IMR-90 (cell line): ENCODE results near the gene DUSP22. TPM values are rescaled to one million over a fixed set of nuclear protein-coding genes. Genes with fewer than 3 reads are reported as not detected.

ENCODE experiments used
- ATAC-seq: fragments of 200-7000 bp; cut with Tn5 transposase; 2 replicates; pipeline ENCODE4 v1.9.1; 2020; ENCODE audit warnings: low read depth, mild to moderate bottlenecking, moderate library complexity
- BruUV-seq: library from RNA; stranded (reverse); fragments of 400-500 nt; replicated peaks from 2 replicates; lab custom pipeline; 2021; lab: Mats Ljungman, UMichigan
- CTCF ChIA-PET: fragments of 300-600 bp; formaldehyde crosslinking; extraction: SDS; loops from one replicate; lab custom pipeline; 2021; ENCODE audit warnings: antibody characterized with exemption; lab: Yijun Ruan, JAX
- POLR2A ChIA-PET: fragments of 300-600 bp; sonication (Branson Sonifier 250); formaldehyde crosslinking; loops from one replicate; lab custom pipeline; 2022; ENCODE audit warnings: antibody characterized with exemption; ENCODE audit not compliant: unreplicated experiment; lab: Charles Lee
- DNase-seq: peaks from one replicate; pipeline ENCODE4 v3.0.0; 2013
- H2AFZ ChIP-seq: replicated peaks from 2 replicates; pipeline ENCODE3; 2013; ENCODE audit warnings: low read length, mild to moderate bottlenecking; ENCODE audit not compliant: poor library complexity
- H2AK5ac ChIP-seq: 2 replicates; pipeline ENCODE4 v1.6.1; 2013; ENCODE audit warnings: low read depth, low read length, inconsistent platforms
- H2AK9ac ChIP-seq: replicated peaks from 2 replicates; pipeline ENCODE3; 2013; ENCODE audit warnings: mild to moderate bottlenecking, low read depth, low read length, moderate library complexity; ENCODE audit not compliant: poor library complexity
- H2BK120ac ChIP-seq: 2 replicates; pipeline ENCODE4 v1.6.1; 2013; ENCODE audit warnings: low read depth, low read length, inconsistent platforms
- H2BK15ac ChIP-seq: 3 replicates; pipeline ENCODE4 v1.6.1; 2013; ENCODE audit warnings: low read depth, low read length, inconsistent platforms
- H2BK20ac ChIP-seq: 2 replicates; pipeline ENCODE4 v1.6.1; 2013; ENCODE audit warnings: low read depth, mild to moderate bottlenecking, inconsistent platforms, low read length, moderate library complexity
- H2BK5ac ChIP-seq: 2 replicates; pipeline ENCODE4 v1.6.1; 2013; ENCODE audit warnings: mild to moderate bottlenecking, low read depth, low read length, inconsistent platforms; ENCODE audit not compliant: poor library complexity, severe bottlenecking
- H3K14ac ChIP-seq: replicated peaks from 2 replicates; pipeline ENCODE4 v1.6.1; 2013; ENCODE audit warnings: low read depth, low read length, inconsistent platforms
- H3K18ac ChIP-seq: 2 replicates; pipeline ENCODE4 v1.6.1; 2013; ENCODE audit warnings: low read depth, low read length, control low read depth
- H3K23ac ChIP-seq: 2 replicates; pipeline ENCODE4 v1.6.1; 2013; ENCODE audit warnings: low read depth, low read length, inconsistent platforms
- H3K27ac ChIP-seq: 2 replicates; pipeline ENCODE4 v1.5.1; 2013; ENCODE audit warnings: mild to moderate bottlenecking, control low read depth, low read length; ENCODE audit not compliant: insufficient read depth
- H3K27me3 ChIP-seq: 2 replicates; pipeline ENCODE4 v1.6.1; 2013; ENCODE audit warnings: low read length; ENCODE audit not compliant: control insufficient read depth, insufficient read depth
- H3K36me3 ChIP-seq: 2 replicates; pipeline ENCODE4 v1.6.1; 2013; ENCODE audit warnings: low read length, mixed read lengths; ENCODE audit not compliant: control insufficient read depth, insufficient read depth
- H3K4ac ChIP-seq: 2 replicates; pipeline ENCODE4 v1.6.1; 2013; ENCODE audit warnings: low read depth, low read length, inconsistent platforms
- H3K4me1 ChIP-seq: 2 replicates; pipeline ENCODE4 v1.6.1; 2013; ENCODE audit warnings: low read length, mixed read lengths; ENCODE audit not compliant: control insufficient read depth, insufficient read depth
- H3K4me2 ChIP-seq: 2 replicates; pipeline ENCODE4 v1.6.1; 2013; ENCODE audit warnings: low read depth, mild to moderate bottlenecking, control low read depth, low read length, moderate library complexity
- H3K4me3 ChIP-seq: 2 replicates; pipeline ENCODE4 v1.5.1; 2013; ENCODE audit warnings: low read depth, mild to moderate bottlenecking, control low read depth, low read length, moderate library complexity; ENCODE audit not compliant: insufficient read depth
- H3K56ac ChIP-seq: 2 replicates; pipeline ENCODE4 v1.6.1; 2013; ENCODE audit warnings: low read length, inconsistent platforms; ENCODE audit not compliant: insufficient read depth; ENCODE audit errors: extremely low read depth
- H3K79me1 ChIP-seq, 2 experiments: 2 replicates each; pipeline ENCODE4 v1.6.1; 2013; ENCODE audit warnings: low read length in 2 of 2, inconsistent platforms in 1 of 2, low read depth in 1 of 2
- H3K9ac ChIP-seq: 2 replicates; pipeline ENCODE4 v1.6.1; 2013; ENCODE audit warnings: low read depth, low read length, control low read depth
- H3K9me1 ChIP-seq: 2 replicates; pipeline ENCODE4 v1.6.1; 2013; ENCODE audit warnings: low read length, inconsistent platforms; ENCODE audit not compliant: insufficient read depth
- H3K9me3 ChIP-seq: 2 replicates; pipeline ENCODE4 v1.6.1; 2013; ENCODE audit warnings: low read length; ENCODE audit not compliant: control insufficient read depth, insufficient read depth
- H4K20me1 ChIP-seq: 2 replicates; pipeline ENCODE4 v1.6.1; 2013; ENCODE audit warnings: low read length, inconsistent platforms; ENCODE audit not compliant: insufficient read depth
- H4K5ac ChIP-seq: 2 replicates; pipeline ENCODE4 v1.6.1; 2013; ENCODE audit warnings: mild to moderate bottlenecking, low read depth, low read length, control low read depth
- H4K8ac ChIP-seq, 2 experiments: 2 replicates each; pipeline ENCODE4 v1.6.1; 2013; ENCODE audit warnings: low read depth in 2 of 2, low read length in 2 of 2, control low read depth in 1 of 2, inconsistent platforms in 1 of 2
- H4K91ac ChIP-seq: 2 replicates; pipeline ENCODE4 v1.6.1; 2013; ENCODE audit warnings: low read depth, low read length, inconsistent platforms; ENCODE audit not compliant: insufficient read depth
- CEBPB ChIP-seq: IDR thresholded peaks from 2 replicates; pipeline ENCODE4 v1.6.1; 2012; ENCODE audit warnings: low read depth, low read length, improper control_type of control experiment
- CHD1 ChIP-seq: IDR thresholded peaks from 2 replicates; pipeline ENCODE4 v1.6.1; 2012; ENCODE audit warnings: low read depth, low read length, improper control_type of control experiment
- FOS ChIP-seq: fragments of 150-350 bp; IDR thresholded peaks from 2 replicates; pipeline ENCODE4 v1.6.1; 2016; ENCODE audit warnings: low read depth, low read length
- MAFK ChIP-seq: IDR thresholded peaks from 2 replicates; pipeline ENCODE4 v1.6.1; 2012; ENCODE audit warnings: low read depth, low read length, improper control_type of control experiment
- NFE2L2 ChIP-seq: fragments of 150-350 bp; IDR thresholded peaks from 2 replicates; pipeline ENCODE4 v1.6.1; 2016; ENCODE audit warnings: low read depth, mild to moderate bottlenecking, low read length
- POLR2A ChIP-seq: IDR thresholded peaks from 2 replicates; pipeline ENCODE4 v1.6.1; 2012; ENCODE audit warnings: mild to moderate bottlenecking, low read depth, low read length
- RFX5 ChIP-seq: IDR thresholded peaks from 2 replicates; pipeline ENCODE4 v1.8.0; 2012; ENCODE audit warnings: low read depth, mild to moderate bottlenecking, low read length, moderate library complexity
- WGBS, 2 experiments: methylation state at CpG; one replicate each; pipeline versions ENCODE4 v1.1.5 to v1.1.7; 2013; ENCODE audit warnings: missing lambda C conversion rate in 2 of 2; ENCODE audit not compliant: insufficient read length in 1 of 2; ENCODE audit errors: extremely low coverage in 2 of 2; 5-methylcytosine and 5-hydroxymethylcytosine counted together
- dilution Hi-C: fragments of 300-500 bp; cut with HindIII; formaldehyde crosslinking; loops from one replicate; pipeline ENCODE4 v1.14.3; 2018; ENCODE audit warnings: low sequenced_read_pairs; ENCODE audit not compliant: unreplicated experiment
- in situ Hi-C: fragments of 300-500 bp; cut with MboI; formaldehyde crosslinking; loops from 3 replicates; pipeline ENCODE4 v1.14.3; 2019; ENCODE audit warnings: low sequenced_read_pairs, inconsistent platforms, mixed read lengths
- intact Hi-C: fragments of 100-400 bp; cut with micrococcal nuclease; formaldehyde crosslinking; loops from 2 replicates; pipeline ENCODE4 v1.10.0; 2022
- polyA plus RNA-seq, 3 experiments: library from polyadenylated mRNA; depleted of rRNA; stranded (reverse); fragments of >200 nt; gene quantifications; 2 replicates each; pipeline ENCODE4 v1.2.3, GENCODE V29; 2012; ENCODE audit warnings: low replicate concordance in 1 of 3
- total RNA-seq: library from RNA; depleted of rRNA; stranded (reverse); fragments of >200 nt; gene quantifications from 2 replicates; pipeline ENCODE4 v1.2.3, GENCODE V29; 2012

Gene DUSP22
- total and polyA plus RNA-seq, 2 of the 4 experiments (the other 2 are of a cell fraction): 7.1 to 8.2 TPM

DNA sequence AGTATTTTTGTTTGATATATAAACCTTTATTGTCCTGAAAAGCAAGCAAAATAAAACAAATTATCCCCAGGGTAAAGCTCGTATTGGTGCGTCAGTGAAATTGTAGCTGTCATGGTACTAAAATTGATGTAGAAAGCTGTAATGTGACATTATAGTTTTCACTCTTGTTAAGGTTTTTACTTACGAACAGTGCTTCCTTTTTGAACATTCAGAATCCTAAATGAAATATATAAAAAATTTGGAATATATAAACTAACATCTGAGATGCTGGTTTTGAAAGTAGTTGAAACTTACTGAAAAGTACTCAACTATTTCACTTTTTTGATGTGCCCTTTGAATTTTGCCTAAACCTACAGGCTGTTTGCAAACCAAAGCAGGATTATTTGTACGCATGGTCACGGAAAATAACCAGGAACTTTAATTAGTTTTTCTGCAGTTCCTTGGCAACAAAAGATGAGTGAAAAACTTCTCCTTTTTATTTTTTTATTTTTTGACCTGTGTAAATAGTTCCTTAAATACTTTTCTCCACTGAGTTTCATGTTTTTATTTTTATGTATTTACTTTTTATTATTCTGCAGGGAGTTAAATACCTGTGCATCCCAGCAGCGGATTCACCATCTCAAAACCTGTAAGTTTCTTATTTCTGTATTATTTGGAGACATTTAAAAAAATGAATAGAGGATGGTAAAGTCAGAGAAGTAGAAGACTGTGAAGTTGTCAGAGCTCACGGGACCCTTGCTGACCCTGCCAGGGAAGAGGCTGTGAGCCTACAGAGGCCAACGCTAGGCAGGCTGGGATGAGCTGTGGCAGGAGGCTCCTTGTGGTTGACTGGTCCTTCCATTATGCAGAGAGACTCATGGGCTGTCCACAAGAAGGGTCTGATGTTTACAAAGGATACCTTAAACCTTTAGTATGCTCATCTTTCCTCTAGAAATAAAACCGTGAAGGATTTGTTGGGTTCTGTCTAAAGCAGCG is 42.5 kb downstream of the DUSP22 start:
- Histone ChIP-seq H3K4me2 (no peak overlapping the region), H3K4ac (no peak overlapping the region), H4K8ac (no peak overlapping the region), H3K4me3 (no peak overlapping the region), H2BK120ac (no peak overlapping the region), H2AK9ac (no peak overlapping the region), H2BK5ac (no peak overlapping the region), H3K9me1 (no peaks in the 10 kb centered on the region), H2BK15ac (no peak overlapping the region), H3K9ac (no peak overlapping the region), H2AK5ac (no peak overlapping the region), H4K5ac (no peak overlapping the region), H3K14ac (no peak overlapping the region), H4K91ac (no peak overlapping the region), H3K9me3 (peaks cover 4% of the 10 kb centered on the region; the same call in 1 of the 2 replicates), H3K23ac (no peak overlapping the region), H3K18ac (no peak overlapping the region), H2AFZ (no peak overlapping the region), H3K36me3 (no peaks in the 10 kb centered on the region), H3K27ac (no peak overlapping the region), H3K27me3 (no peaks in the 10 kb centered on the region), H3K56ac (no peak overlapping the region), H4K20me1 (no peaks in the 10 kb centered on the region), H3K4me1 (no peaks in the 10 kb centered on the region), H3K79me1 (no peaks in the 10 kb centered on the region), H2BK20ac (no peak overlapping the region)
- ChIA-PET POLR2A (no interaction called here), CTCF (no interaction called here)
- in situ Hi-C loops (no loop called here), intact Hi-C loops (loop anchor here (5.0 kb wide), 1 partner anchor 152 kb away; no protein-coding TSS in a partner anchor), dilution Hi-C loops (no loop called here)
- ATAC-seq (no peak), DNase-seq (no peak)
- WGBS, 2 experiments: 86% methylated on average over 3 of the region's 10 CpGs; no CpG with 5 or more reads in 1 of the 2 experiments
- no peak for TF ChIP-seq CEBPB
- no peak for TF ChIP-seq RFX5
- TF ChIP-seq NFE2L2: no peak
- TF ChIP-seq POLR2A: no peak
- no peak for TF ChIP-seq MAFK
- TF ChIP-seq FOS: no peak
- no peak for TF ChIP-seq CHD1
- BruUV-seq: no TSS peak
